Epithelial cell of proximal tubule (primary cell): Measurements from ENCODE around the gene PPA1. TPM values are rescaled to one million over a fixed set of nuclear protein-coding genes. Genes with fewer than 3 reads are reported as not detected.

ENCODE experiments used
- DNase-seq: peaks from one replicate; pipeline ENCODE4 v3.0.0-alpha.2; 2011; ENCODE audit warnings: low read depth
- H3K4me3 ChIP-seq: 2 replicates; pipeline ENCODE4 v1.5.1; 2011; ENCODE audit warnings: low read depth, mild to moderate bottlenecking, low read length
- CTCF ChIP-seq: conservative IDR thresholded peaks from 2 replicates; pipeline ENCODE4 v1.5.1; 2012; ENCODE audit warnings: low read depth, mild to moderate bottlenecking, low read length
- total RNA-seq: library from RNA; depleted of rRNA; stranded (reverse); fragments of >200 nt; gene quantifications from 2 replicates; pipeline ENCODE4 v1.2.3, GENCODE V29; 2015

Gene PPA1
- total RNA-seq: 245 and 299 TPM in 2 replicates

GRCh38 chr10:70233109-70233938 lies at the start of gene PPA1:
TSS of gene PPA1 (minus strand) at chr10:70233429. CDS start at chr10:70233327, 102 bp downstream.
- peak within 1 kb of the TSS; percentile 100 for H3K4me3 ChIP-seq
- no peak for DNase-seq
- TF ChIP-seq CTCF: peak; percentile 36

- DNase-seq: no peak
- H3K4me3 ChIP-seq: no peak overlapping the region
- no peak for TF ChIP-seq CTCF
Measured at GRCh38 chr10:70281609-70282008, 48.4 kb upstream of the PPA1 start.

GRCh38 chr10:70280099-70280498 lies 46.9 kb upstream of the PPA1 start:
- DNase-seq: no peak
- no peak for TF ChIP-seq CTCF
- H3K4me3 ChIP-seq: no peak overlapping the region

- TF ChIP-seq CTCF: no peak
- H3K4me3 ChIP-seq: no peak overlapping the region
- DNase-seq: no peak
Measured at GRCh38 chr10:70277396-70278030, 44.3 kb upstream of the PPA1 start.

GRCh38 chr10:70274643-70275042 lies 41.4 kb upstream of the PPA1 start:
- no peak for DNase-seq
- TF ChIP-seq CTCF: no peak

GRCh38 chr10:70272925-70273316 lies 39.7 kb upstream of the PPA1 start:
- no peak overlapping the region for H3K4me3 ChIP-seq
- no peak for DNase-seq
- TF ChIP-seq CTCF: peak; percentile 55

More at GRCh38 chr10:70274643-70275042, 41.4 kb upstream of the PPA1 start:
- H3K4me3 ChIP-seq: no peak overlapping the region
